Activated T-cell treated with anti-CD3 and anti-CD28 coated beads, Interleukin-2, amount 50 U/mL, for 72 hours (primary cell): ENCODE data around the gene GLMN. TPM values are rescaled to one million over a fixed set of nuclear protein-coding genes. Genes with fewer than 3 reads are reported as not detected.
"Not testable (repeated sequence)": the region's sequence is repeated elsewhere in the genome, so short reads cannot be mapped to it uniquely, and the experiment has no call there.

Experiments
- ATAC-seq, 2 donors: fragments of 150-1000 bp; cut with Tn5 transposase; replicated peaks in 1 of 2; 2 replicates each; pipeline ENCODE4 v1.10.0; 2021; ENCODE audit warnings: moderate library complexity in 2 of 2, mild to moderate bottlenecking in 1 of 2
- DNase-seq, 2 donors: peaks; one replicate each; pipeline ENCODE4 v3.0.0; 2021 to 2022; ENCODE audit warnings: mixed read lengths in 1 of 2
- H3K27ac Mint-ChIP-seq: one replicate; pipeline ENCODE4 v1.8.0; 2022; ENCODE audit warnings: mild to moderate bottlenecking, moderate library complexity, mixed read lengths
- H3K27me3 Mint-ChIP-seq: one replicate; pipeline ENCODE4 v1.8.0; 2022; ENCODE audit warnings: low read depth, mixed read lengths
- H3K36me3 Mint-ChIP-seq, 2 donors: one replicate each; pipeline ENCODE4 v1.8.0; 2022; ENCODE audit warnings: mixed read lengths in 2 of 2, mild to moderate bottlenecking in 1 of 2; ENCODE audit not compliant: insufficient read depth in 2 of 2
- H3K4me1 Mint-ChIP-seq: one replicate; pipeline ENCODE4 v1.8.0; 2022; ENCODE audit warnings: low read depth, mixed read lengths
- H3K4me3 Mint-ChIP-seq, 2 donors: one replicate each; pipeline ENCODE4 v1.8.0; 2022; ENCODE audit warnings: mild to moderate bottlenecking in 2 of 2, mixed read lengths in 2 of 2, moderate library complexity in 2 of 2
- H3K9me3 Mint-ChIP-seq, 2 donors: one replicate each; pipeline ENCODE4 v1.8.0; 2022; ENCODE audit warnings: mixed read lengths in 2 of 2
- total RNA-seq, 2 donors: library from RNA; stranded (reverse); gene quantifications; one replicate each; pipeline ENCODE4 v1.2.3, GENCODE V29; 2022

The GLMN gene
- total RNA-seq, 2 donors from 2014 or later, result 22.3 to 27.6 TPM

GRCh38 chr1:92277105-92277723, 21.6 kb downstream of the GLMN start:
- Mint-ChIP-seq H3K36me3 (peaks cover 22 to 47% of the 10 kb centered on the region in 2 donors), H3K4me1 (no peaks in the 10 kb centered on the region), H3K27ac (no peak overlapping the region), H3K9me3 (no peaks in the 10 kb centered on the region), H3K27me3 (no peaks in the 10 kb centered on the region), H3K4me3 (no peak overlapping the region)
- no peak for ATAC-seq
- DNase-seq, result no peak

GRCh38 chr1:92276082-92276481, 22.7 kb downstream of the GLMN start:
- Mint-ChIP-seq H3K4me3 (no peak overlapping the region), H3K27me3 (no peaks in the 10 kb centered on the region), H3K27ac (no peak overlapping the region), H3K9me3 (no peaks in the 10 kb centered on the region), H3K36me3 (peaks cover 14 to 38% of the 10 kb centered on the region in 2 donors), H3K4me1 (no peaks in the 10 kb centered on the region)
- DNase-seq (no peak), ATAC-seq (no peak)

- Mint-ChIP-seq H3K36me3 (peaks cover 9 to 31% of the 10 kb centered on the region in 2 donors), H3K9me3 (no peaks in the 10 kb centered on the region), H3K27ac (no peak overlapping the region), H3K4me3 (no peak overlapping the region), H3K27me3 (no peaks in the 10 kb centered on the region), H3K4me1 (no peaks in the 10 kb centered on the region)
- no peak for DNase-seq
- ATAC-seq, result no peak
Measured at GRCh38 chr1:92274939-92275338, 23.8 kb downstream of the GLMN start.

GRCh38 chr1:92273039-92273438, 25.7 kb downstream of the GLMN start:
- peaks cover 4 to 25% of the 10 kb centered on the region in 2 donors for H3K36me3 Mint-ChIP-seq
- no peak overlapping the region for H3K27ac Mint-ChIP-seq
- no peak for ATAC-seq
- H3K27me3 Mint-ChIP-seq, result no peaks in the 10 kb centered on the region
- H3K4me3 Mint-ChIP-seq, result no peak overlapping the region
- H3K9me3 Mint-ChIP-seq, result no peaks in the 10 kb centered on the region
- no peaks in the 10 kb centered on the region for H3K4me1 Mint-ChIP-seq
- DNase-seq, result no peak

GRCh38 chr1:92262516-92262915, 36.3 kb downstream of the GLMN start:
- DNase-seq (no peak), ATAC-seq (no peak)
- Mint-ChIP-seq H3K27ac (no peak overlapping the region), H3K36me3 (peaks cover 6 to 28% of the 10 kb centered on the region in 2 donors), H3K4me3 (no peak overlapping the region), H3K4me1 (no peaks in the 10 kb centered on the region), H3K9me3 (no peaks in the 10 kb centered on the region), H3K27me3 (no peaks in the 10 kb centered on the region)

- Mint-ChIP-seq H3K36me3 (peaks cover 21 to 58% of the 10 kb centered on the region in 2 donors), H3K27ac (no peak overlapping the region), H3K4me1 (no peaks in the 10 kb centered on the region), H3K27me3 (no peaks in the 10 kb centered on the region), H3K4me3 (no peak overlapping the region), H3K9me3 (peaks cover 6 to 8% of the 10 kb centered on the region in 2 donors)
- ATAC-seq (no peak), DNase-seq (no peak)
Measured at GRCh38 chr1:92259350-92259749, 39.4 kb downstream of the GLMN start.

GRCh38 chr1:92254714-92255113, 44.1 kb downstream of the GLMN start:
- not testable (repeated sequence) for DNase-seq, H3K4me3 Mint-ChIP-seq, ATAC-seq, H3K4me1 Mint-ChIP-seq, H3K27me3 Mint-ChIP-seq, H3K27ac Mint-ChIP-seq
- H3K9me3 Mint-ChIP-seq, result peaks cover 8 to 11% of the 10 kb centered on the region in 2 donors
- H3K36me3 Mint-ChIP-seq, result peaks cover 28 to 47% of the 10 kb centered on the region in 2 donors

GRCh38 chr1:92244376-92244775, 54.4 kb downstream of the GLMN start:
- Mint-ChIP-seq H3K27me3 (no peaks in the 10 kb centered on the region), H3K27ac (no peak overlapping the region), H3K4me3 (no peak overlapping the region), H3K4me1 (no peaks in the 10 kb centered on the region), H3K36me3 (peaks cover 0 to 4% of the 10 kb centered on the region in 2 donors), H3K9me3 (no peaks in the 10 kb centered on the region)
- DNase-seq (no peak), ATAC-seq (no peak)

- Mint-ChIP-seq H3K4me3 (no peak overlapping the region), H3K27ac (no peak overlapping the region), H3K4me1 (no peaks in the 10 kb centered on the region), H3K36me3 (no peaks in the 10 kb centered on the region), H3K9me3 (no peaks in the 10 kb centered on the region), H3K27me3 (peaks cover 6% of the 10 kb centered on the region)
- DNase-seq (no peak), ATAC-seq (no peak)
Measured at GRCh38 chr1:92240034-92240433, 58.8 kb downstream of the GLMN start.

- no peak overlapping the region for H3K27ac Mint-ChIP-seq
- H3K9me3 Mint-ChIP-seq, result no peaks in the 10 kb centered on the region
- H3K27me3 Mint-ChIP-seq, result no peaks in the 10 kb centered on the region
- peaks cover 0 to 2% of the 10 kb centered on the region in 2 donors for H3K36me3 Mint-ChIP-seq
- no peak overlapping the region for H3K4me3 Mint-ChIP-seq
- no peak for ATAC-seq
- no peaks in the 10 kb centered on the region for H3K4me1 Mint-ChIP-seq
- no peak for DNase-seq
Measured at GRCh38 chr1:92230736-92231135, 68.1 kb downstream of the GLMN start.

GRCh38 chr1:92228401-92228800, 70.4 kb downstream of the GLMN start:
- DNase-seq (no peak), ATAC-seq (no peak)
- Mint-ChIP-seq H3K4me1 (no peaks in the 10 kb centered on the region), H3K9me3 (no peaks in the 10 kb centered on the region), H3K27me3 (no peaks in the 10 kb centered on the region), H3K36me3 (no peaks in the 10 kb centered on the region), H3K27ac (no peak overlapping the region), H3K4me3 (no peak overlapping the region)

- Mint-ChIP-seq H3K9me3 (no peaks in the 10 kb centered on the region), H3K4me1 (no peaks in the 10 kb centered on the region), H3K27ac (no peak overlapping the region), H3K27me3 (no peaks in the 10 kb centered on the region), H3K36me3 (no peaks in the 10 kb centered on the region), H3K4me3 (no peak overlapping the region)
- DNase-seq (no peak), ATAC-seq (no peak)
Measured at GRCh38 chr1:92219028-92219427, 79.8 kb downstream of the GLMN start.

- Mint-ChIP-seq H3K4me3 (no peak overlapping the region), H3K9me3 (no peaks in the 10 kb centered on the region), H3K4me1 (no peaks in the 10 kb centered on the region), H3K36me3 (no peaks in the 10 kb centered on the region), H3K27ac (no peak overlapping the region), H3K27me3 (no peaks in the 10 kb centered on the region)
- ATAC-seq, result no peak
- no peak for DNase-seq
Measured at GRCh38 chr1:92218559-92218958, 80.2 kb downstream of the GLMN start.

GRCh38 chr1:92217721-92218120, 81.1 kb downstream of the GLMN start, which contains the start of gene C1orf146:
C1orf146 (plus strand) TSS chr1:92217915; CDS start chr1:92231421, 13,506 bp downstream.
- no peak for ATAC-seq
- H3K36me3 Mint-ChIP-seq, result no peaks in the 10 kb centered on the region
- DNase-seq, result no peak
- H3K27me3 Mint-ChIP-seq, result no peaks in the 10 kb centered on the region
- H3K27ac Mint-ChIP-seq, result no peak within 1 kb of the TSS
- H3K9me3 Mint-ChIP-seq, result no peaks in the 10 kb centered on the region
- H3K4me1 Mint-ChIP-seq, result no peaks in the 10 kb centered on the region
- no peak within 1 kb of the TSS for H3K4me3 Mint-ChIP-seq
